PC-9 (cell line): ENCODE data around the gene TNS4. TPM values are rescaled to one million over a fixed set of nuclear protein-coding genes. Genes with fewer than 3 reads are reported as not detected.

ENCODE experiments used
- BruUV-seq: library from RNA; stranded (reverse); fragments of 400-500 nt; replicated peaks from 2 replicates; lab custom pipeline; 2021; lab: Mats Ljungman, UMichigan
- CTCF ChIA-PET: fragments of 300-600 bp; sonication (Branson Sonifier 250); formaldehyde crosslinking; loops from one replicate; lab custom pipeline; 2022; ENCODE audit warnings: antibody characterized with exemption; lab: Charles Lee
- POLR2A ChIA-PET: fragments of 300-600 bp; sonication (Branson Sonifier 250); formaldehyde crosslinking; loops from one replicate; lab custom pipeline; 2022; ENCODE audit warnings: antibody characterized with exemption; ENCODE audit not compliant: unreplicated experiment; lab: Charles Lee
- DNase-seq, 2 experiments: peaks; one replicate each; pipeline versions ENCODE4 v3.0.0 to v3.0.0-alpha.2; 2015 to 2022; ENCODE audit warnings: mixed read lengths in 1 of 2
- H2AFZ ChIP-seq: fragments of 200-600 bp; sonication (generic); 2 replicates; pipeline ENCODE4 v1.8.1; 2017; ENCODE audit warnings: antibody characterized with exemption
- H3F3A ChIP-seq: fragments of 200-600 bp; sonication (generic); 2 replicates; pipeline ENCODE4 v1.8.1; 2017; ENCODE audit warnings: antibody characterized with exemption, mild to moderate bottlenecking, low read depth; ENCODE audit not compliant: insufficient read depth
- H3K27ac ChIP-seq: fragments of 200-600 bp; sonication (generic); 2 replicates; pipeline ENCODE4 v1.6.1; 2016; ENCODE audit warnings: mixed run types
- H3K27me3 ChIP-seq: fragments of 200-600 bp; sonication (generic); 2 replicates; pipeline ENCODE4 v1.6.1; 2016; ENCODE audit warnings: low read depth, mixed run types; ENCODE audit not compliant: insufficient read depth
- H3K36me3 ChIP-seq: fragments of 200-600 bp; sonication (generic); 2 replicates; pipeline ENCODE4 v1.6.1; 2016; ENCODE audit warnings: low read depth, mixed run types
- H3K4me1 ChIP-seq: fragments of 200-600 bp; sonication (generic); replicated peaks from 2 replicates; pipeline ENCODE4 v1.6.1; 2016; ENCODE audit warnings: mixed run types; ENCODE audit not compliant: insufficient read depth
- H3K4me2 ChIP-seq: fragments of 200-600 bp; sonication (generic); 2 replicates; pipeline ENCODE4 v1.6.1; 2017; ENCODE audit warnings: mixed run types
- H3K4me3 ChIP-seq: fragments of 200-600 bp; sonication (generic); 2 replicates; pipeline ENCODE4 v1.6.1; 2016; ENCODE audit warnings: mixed run types
- H3K79me2 ChIP-seq: fragments of 200-600 bp; sonication (generic); 2 replicates; pipeline ENCODE4 v1.6.1; 2017; ENCODE audit warnings: low read depth, mixed run types
- H3K9me2 ChIP-seq: fragments of 200-600 bp; sonication (generic); 2 replicates; pipeline ENCODE4 v1.8.1; 2017; ENCODE audit warnings: mild to moderate bottlenecking; ENCODE audit not compliant: insufficient read depth
- H3K9me3 ChIP-seq: fragments of 200-600 bp; sonication (generic); 2 replicates; pipeline ENCODE4 v1.8.1; 2016; ENCODE audit warnings: low read depth; ENCODE audit not compliant: insufficient read depth
- H4K20me1 ChIP-seq: fragments of 200-600 bp; sonication (generic); 2 replicates; pipeline ENCODE4 v1.8.1; 2017; ENCODE audit not compliant: insufficient read depth
- EZH2 ChIP-seq: fragments of 200-600 bp; sonication (generic); IDR thresholded peaks from 2 replicates; pipeline ENCODE4 v1.8.0; 2017; ENCODE audit warnings: antibody characterized with exemption, low read depth
- intact Hi-C: fragments of 100-400 bp; cut with micrococcal nuclease; formaldehyde crosslinking; loops from one replicate; pipeline ENCODE4 v1.10.0; 2022; ENCODE audit not compliant: unreplicated experiment
- total RNA-seq: library from RNA; stranded (reverse); gene quantifications from 2 replicates; pipeline ENCODE4 v1.2.3, GENCODE V29; 2021
- TF ChIP-seq, protein P1 (sequence below): fragments of 200-600 bp; sonication (generic); conservative IDR thresholded peaks from 2 replicates; pipeline ENCODE4 v1.6.1; 2017; ENCODE audit warnings: mixed run types, antibody characterized with exemption, mild to moderate bottlenecking, moderate library complexity

The TNS4 gene
- total RNA-seq, 1 experiment from 2014 or later, result 17.4 TPM

- no peak overlapping the region for H3K4me2 ChIP-seq
- H3F3A ChIP-seq, result peaks cover 30% of the 10 kb centered on the region; the same call in 1 of the 2 replicates
- ChIA-PET POLR2A (interaction anchor here (0.6 to 0.7 kb wide), 3 partner anchors 15 to 230 kb away, joined by 3 to 17 read pairs (median 3); no protein-coding TSS in a partner anchor), CTCF (interaction anchor here (0.7 to 1.9 kb wide), 3 partner anchors 26 to 114 kb away, joined by 5 to 11 read pairs (median 8); no protein-coding TSS in a partner anchor)
- H3K27me3 ChIP-seq, result no peaks in the 10 kb centered on the region
- H3K9me2 ChIP-seq, result no peaks in the 10 kb centered on the region
- no TSS peak for BruUV-seq
- DNase-seq, result no peak
- H3K36me3 ChIP-seq, result no peaks in the 10 kb centered on the region
- H4K20me1 ChIP-seq, result no peaks in the 10 kb centered on the region
- H3K4me1 ChIP-seq, result peaks cover 35% of the 10 kb centered on the region
- no peak for TF ChIP-seq EZH2
- H3K9me3 ChIP-seq, result no peaks in the 10 kb centered on the region
- H3K4me3 ChIP-seq, result no peak overlapping the region
- intact Hi-C loops, result loop anchor here (5.0 kb wide), 1 partner anchor 232 kb away; no protein-coding TSS in a partner anchor
- H2AFZ ChIP-seq, result no peak overlapping the region
- H3K27ac ChIP-seq, result no peak overlapping the region
- no peaks in the 10 kb centered on the region for H3K79me2 ChIP-seq
Observed at GRCh38 chr17:40534371-40535189, 33.2 kb upstream of the TNS4 start.

DNA sequence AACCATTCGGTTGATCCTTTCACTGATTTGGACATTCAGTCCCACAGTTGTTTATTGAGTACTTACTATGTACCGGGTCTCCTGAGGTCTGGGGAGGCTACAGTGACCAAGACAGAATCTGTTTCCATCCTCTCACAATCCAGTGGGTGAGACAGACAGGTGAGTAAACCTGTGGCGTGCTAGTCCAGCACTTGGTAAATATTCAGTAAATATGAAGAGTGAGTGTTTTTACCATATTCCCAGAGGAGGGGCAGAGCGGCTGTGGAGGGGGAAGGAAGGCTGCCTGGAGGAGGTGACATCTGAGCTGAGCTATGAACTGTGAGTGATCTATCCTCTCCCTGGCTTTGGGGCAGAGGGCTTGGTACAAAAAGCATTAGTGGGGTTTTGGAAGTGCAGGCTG lies 32.5 kb upstream of the TNS4 start:
- no TSS peak for BruUV-seq
- Histone ChIP-seq H3K79me2 (no peaks in the 10 kb centered on the region), H3K27me3 (no peaks in the 10 kb centered on the region), H4K20me1 (no peaks in the 10 kb centered on the region), H3K27ac (no peak overlapping the region), H3F3A (peaks cover 37% of the 10 kb centered on the region; the same call in 1 of the 2 replicates), H3K4me1 (peaks cover 35% of the 10 kb centered on the region), H3K9me2 (no peaks in the 10 kb centered on the region), H3K4me2 (0 out of 2 replicates have a peak overlapping the region, but pooled peaks have one; percentile 37), H3K9me3 (no peaks in the 10 kb centered on the region), H3K4me3 (no peak overlapping the region), H2AFZ (no peak overlapping the region), H3K36me3 (no peaks in the 10 kb centered on the region)
- DNase-seq, result no peak
- TF ChIP-seq EZH2, result no peak
- TF ChIP-seq, protein P1, sequence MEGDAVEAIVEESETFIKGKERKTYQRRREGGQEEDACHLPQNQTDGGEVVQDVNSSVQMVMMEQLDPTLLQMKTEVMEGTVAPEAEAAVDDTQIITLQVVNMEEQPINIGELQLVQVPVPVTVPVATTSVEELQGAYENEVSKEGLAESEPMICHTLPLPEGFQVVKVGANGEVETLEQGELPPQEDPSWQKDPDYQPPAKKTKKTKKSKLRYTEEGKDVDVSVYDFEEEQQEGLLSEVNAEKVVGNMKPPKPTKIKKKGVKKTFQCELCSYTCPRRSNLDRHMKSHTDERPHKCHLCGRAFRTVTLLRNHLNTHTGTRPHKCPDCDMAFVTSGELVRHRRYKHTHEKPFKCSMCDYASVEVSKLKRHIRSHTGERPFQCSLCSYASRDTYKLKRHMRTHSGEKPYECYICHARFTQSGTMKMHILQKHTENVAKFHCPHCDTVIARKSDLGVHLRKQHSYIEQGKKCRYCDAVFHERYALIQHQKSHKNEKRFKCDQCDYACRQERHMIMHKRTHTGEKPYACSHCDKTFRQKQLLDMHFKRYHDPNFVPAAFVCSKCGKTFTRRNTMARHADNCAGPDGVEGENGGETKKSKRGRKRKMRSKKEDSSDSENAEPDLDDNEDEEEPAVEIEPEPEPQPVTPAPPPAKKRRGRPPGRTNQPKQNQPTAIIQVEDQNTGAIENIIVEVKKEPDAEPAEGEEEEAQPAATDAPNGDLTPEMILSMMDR, result no peak
- intact Hi-C loops, result loop anchor here (1.0 to 5.0 kb wide), 7 partner anchors 27 to 232 kb away; no protein-coding TSS in a partner anchor
- POLR2A ChIA-PET, result interaction anchor here (0.5 kb wide), 1 partner anchor 44 kb away, joined by 14 read pairs; no protein-coding TSS in a partner anchor
- CTCF ChIA-PET, result interaction anchor here (0.5 to 1.9 kb wide), 15 partner anchors 11 to 231 kb away, joined by 3 to 17 read pairs (median 4); partner anchors contain the start of genes IGFBP4 and TOP2A

GRCh38 chr17:40532520-40533253 lies 31.3 kb upstream of the TNS4 start:
- no peaks in the 10 kb centered on the region for H3K27me3 ChIP-seq
- intact Hi-C loops, result loop anchor here (1.0 to 5.0 kb wide), 7 partner anchors 28 to 230 kb away; no protein-coding TSS in a partner anchor
- POLR2A ChIA-PET, result interaction anchor here (0.7 kb wide), 2 partner anchors 16 to 33 kb away, joined by 3 to 11 read pairs; no protein-coding TSS in a partner anchor
- H2AFZ ChIP-seq, result no peak overlapping the region
- no peak overlapping the region for H3K27ac ChIP-seq
- peaks cover 35% of the 10 kb centered on the region for H3K4me1 ChIP-seq
- H3F3A ChIP-seq, result peaks cover 38% of the 10 kb centered on the region; the same call in 1 of the 2 replicates
- peak overlapping the region; percentile 37 for H3K4me2 ChIP-seq
- H3K9me3 ChIP-seq, result no peaks in the 10 kb centered on the region
- no peaks in the 10 kb centered on the region for H3K9me2 ChIP-seq
- CTCF ChIA-PET, result interaction anchor here (0.5 to 1.9 kb wide), 17 partner anchors 10 to 170 kb away, joined by 3 to 13 read pairs (median 5); partner anchors contain the start of genes TNS4 and TOP2A
- no TSS peak for BruUV-seq
- TF ChIP-seq, protein P1, result no peak
- no peak for TF ChIP-seq EZH2
- no peak overlapping the region for H3K4me3 ChIP-seq
- H4K20me1 ChIP-seq, result no peaks in the 10 kb centered on the region
- DNase-seq, result no peak
- no peaks in the 10 kb centered on the region for H3K36me3 ChIP-seq
- no peaks in the 10 kb centered on the region for H3K79me2 ChIP-seq
